ENCODE data around the gene DHX30. TPM values are rescaled to one million over a fixed set of nuclear protein-coding genes. Genes with fewer than 3 reads are reported as not detected.

DHX30 gene
- total and polyA plus RNA-seq, 2 of the 8 experiments (the other 6 are each of a cell fraction or from before 2014, with no cell fraction given) = 82.4 to 97.9 TPM

- TF ChIP-seq SP4 (IDR thresholded peaks at IDR 0.05; ENCODE audit: low read length) = no peak
- TF ChIP-seq CHD1 (IDR thresholded peaks at IDR 0.05; ENCODE audit: low read depth, low read length) = no peak
- TF ChIP-seq SIN3A (conservative IDR thresholded peaks at IDR 0.05 in 1 of 2, IDR thresholded peaks at IDR 0.05 in 1 of 2; ENCODE audit: low read depth in 1 of 2, low read length in 2 of 2) = peak in 1 of 2 experiments; percentile 66; a peak in 2 of 4 replicates
- TF ChIP-seq EP300 (IDR thresholded peaks at IDR 0.05; ENCODE audit: borderline replicate concordance in 1 of 2, low read depth in 2 of 2, low read length in 2 of 2) = no peak
- peak; percentile 22; the same call in 1 of the 2 replicates for TF ChIP-seq PHF8 (conservative IDR thresholded peaks at IDR 0.05; ENCODE audit: low read depth, low read length)
- peak; percentile 51 for TF ChIP-seq POLR2AphosphoS5 (IDR thresholded peaks at IDR 0.05; ENCODE audit: low read depth, low read length)
- TF ChIP-seq KDM5A (IDR thresholded peaks at IDR 0.05; ENCODE audit: low read length) = no peak
- no peak for TF ChIP-seq GTF2F1 (IDR thresholded peaks at IDR 0.05; ENCODE audit: borderline replicate concordance, low read depth, low read length)
- no peak for TF ChIP-seq TAF7 (optimal IDR thresholded peaks at IDR 0.05; ENCODE audit: borderline replicate concordance, low read depth, low read length)
- TF ChIP-seq EZH2 (IDR thresholded peaks at IDR 0.05; ENCODE audit: low read depth, low read length, severe bottlenecking) = no peak
- no peak for TF ChIP-seq RFX5 (IDR thresholded peaks at IDR 0.05; ENCODE audit: borderline replicate concordance, low read depth, low read length)
- no peak for TF ChIP-seq SP1 (IDR thresholded peaks at IDR 0.05; ENCODE audit: low read depth, low read length)
- TF ChIP-seq KDM1A (IDR thresholded peaks at IDR 0.05; ENCODE audit: borderline replicate concordance, low read length) = no peak
- peak; percentile 1 for TF ChIP-seq ASH2L (IDR thresholded peaks at IDR 0.05; ENCODE audit: low read length)
- TF ChIP-seq, protein P1, sequence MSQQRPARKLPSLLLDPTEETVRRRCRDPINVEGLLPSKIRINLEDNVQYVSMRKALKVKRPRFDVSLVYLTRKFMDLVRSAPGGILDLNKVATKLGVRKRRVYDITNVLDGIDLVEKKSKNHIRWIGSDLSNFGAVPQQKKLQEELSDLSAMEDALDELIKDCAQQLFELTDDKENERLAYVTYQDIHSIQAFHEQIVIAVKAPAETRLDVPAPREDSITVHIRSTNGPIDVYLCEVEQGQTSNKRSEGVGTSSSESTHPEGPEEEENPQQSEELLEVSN (IDR thresholded peaks at IDR 0.05) = no peak
- no peak for TF ChIP-seq GABPA (IDR thresholded peaks at IDR 0.05; ENCODE audit: borderline replicate concordance, insufficient read depth, low read length)
- TF ChIP-seq SIRT6 (IDR thresholded peaks at IDR 0.05; ENCODE audit: low read length) = no peak
- TF ChIP-seq SP2 (IDR thresholded peaks at IDR 0.05; ENCODE audit: low read length) = no peak
Measured at GRCh38 chr3:47803480-47804025, 615 bp downstream of the DHX30 start (continued).
